HG03159 (cell line): ENCODE measurements around the gene ZBTB21.
"Not testable (repeated sequence)": the region's sequence is repeated elsewhere in the genome, so short reads cannot be mapped to it uniquely, and the experiment has no call there.

Source experiments
- ATAC-seq: cut with Tn5 transposase; IDR thresholded peaks from one replicate; pipeline ENCODE4 v1.9.1; 2021; ENCODE audit warnings: mild to moderate bottlenecking, moderate library complexity; ENCODE audit not compliant: unreplicated experiment

ZBTB21 gene

GRCh38 chr21:41995577-41995976, 14.6 kb downstream of the ZBTB21 start:
- ATAC-seq, result no peak

GRCh38 chr21:41994613-41995012, 15.5 kb downstream of the ZBTB21 start:
- ATAC-seq, result not testable (repeated sequence)

DNA sequence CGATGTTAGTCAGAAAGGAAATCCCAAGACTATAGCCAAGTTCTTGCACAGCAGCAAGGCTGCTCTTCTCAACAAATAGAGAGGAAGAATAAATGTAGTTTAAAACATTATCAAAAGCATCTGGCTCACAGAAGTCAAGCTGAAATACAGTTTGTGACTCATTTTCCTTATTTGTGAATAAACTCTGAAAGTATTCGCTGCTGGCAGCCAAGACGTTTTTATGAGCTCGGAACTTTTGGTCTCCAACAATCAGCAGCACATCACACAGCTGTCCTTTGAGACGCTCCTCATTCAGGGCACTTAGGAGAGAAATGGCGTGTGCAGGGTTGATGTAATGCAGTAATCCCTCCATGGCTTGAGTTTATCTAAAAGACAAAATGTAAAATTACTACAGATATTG, 16.4 kb downstream of the ZBTB21 start:
- no peak for ATAC-seq

GRCh38 chr21:41992576-41992975, 17.6 kb downstream of the ZBTB21 start:
- ATAC-seq, result no peak

GRCh38 chr21:41991659-41992058, 18.5 kb downstream of the ZBTB21 start:
- no peak for ATAC-seq

DNA sequence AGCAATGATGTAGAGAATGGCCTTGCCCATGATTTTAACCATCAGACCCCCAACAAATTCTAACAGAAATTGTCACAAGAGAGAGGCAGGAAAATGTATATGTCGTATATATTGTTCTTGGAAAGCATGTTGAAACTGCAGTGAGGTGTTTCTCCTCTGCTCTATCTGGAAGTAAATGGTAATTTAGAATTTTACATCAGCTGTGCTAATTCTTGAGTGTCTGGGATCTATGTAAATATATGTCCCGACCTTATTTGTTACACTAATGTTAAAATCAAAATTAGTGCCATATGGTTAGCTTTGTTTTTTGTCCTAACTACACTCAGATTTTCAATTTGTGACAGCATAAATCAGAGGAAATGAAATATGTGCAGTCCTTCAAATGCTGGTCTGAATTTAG, 20.5 kb downstream of the ZBTB21 start:
- ATAC-seq, result no peak

GRCh38 chr21:41987310-41987709, 22.9 kb downstream of the ZBTB21 start:
- no peak for ATAC-seq

GRCh38 chr21:41985662-41986416, 24.3 kb downstream of the ZBTB21 start:
- ATAC-seq, result no peak

DNA sequence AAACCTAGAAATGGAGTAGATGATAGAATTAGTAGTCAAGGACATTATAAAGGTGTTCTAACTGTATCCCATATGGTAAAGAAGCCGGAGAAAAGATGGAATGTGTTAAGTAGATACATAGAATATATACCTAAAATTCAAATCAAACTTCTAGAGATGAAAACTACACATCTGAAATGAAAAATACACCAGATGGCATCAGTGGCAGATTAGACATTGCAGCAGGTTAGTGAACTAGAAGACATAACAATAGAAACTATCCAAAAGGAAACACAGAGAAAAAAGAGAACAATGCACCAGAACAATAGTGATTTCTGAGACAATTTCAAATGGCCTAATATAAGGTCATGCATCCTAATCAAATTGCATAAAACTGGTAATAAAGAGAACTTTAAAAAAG, 26.9 kb downstream of the ZBTB21 start:
- no peak for ATAC-seq

- ATAC-seq, result no peak
These were observed 29.6 kb downstream of the ZBTB21 start for GRCh38 chr21:41980561-41980960.

DNA sequence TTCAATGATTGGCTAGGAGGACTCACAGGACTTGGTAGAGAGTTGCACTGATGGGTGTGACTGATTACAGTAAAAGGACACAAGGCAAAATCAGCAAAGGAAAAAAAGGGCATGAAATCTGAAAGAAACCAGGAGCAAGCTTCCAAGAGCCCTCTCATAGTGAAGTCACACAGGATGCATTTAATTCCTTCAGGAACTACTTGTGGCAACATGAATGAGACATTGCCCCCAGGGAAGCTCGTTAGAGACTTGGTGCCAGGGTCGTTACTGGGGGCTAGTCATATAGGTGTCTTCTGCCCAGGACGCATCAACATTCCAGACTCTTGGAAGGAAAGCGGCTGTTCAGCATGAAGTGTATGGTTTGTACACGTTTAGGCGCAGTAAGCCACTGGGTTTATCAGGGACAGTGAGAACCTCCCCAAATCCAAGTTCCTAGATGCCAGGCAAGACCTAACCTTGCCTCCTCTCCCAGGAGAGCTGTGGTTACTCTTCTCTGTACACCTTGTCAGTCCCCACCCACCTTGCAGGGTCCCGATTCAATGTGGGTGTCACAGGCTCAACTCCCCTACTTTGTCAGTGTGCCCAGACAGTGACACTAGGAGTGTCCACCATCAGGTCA, 30.3 kb downstream of the ZBTB21 start:
- ATAC-seq, result no peak

- no peak for ATAC-seq
These were observed 30.8 kb downstream of the ZBTB21 start for GRCh38 chr21:41979335-41979734.

DNA sequence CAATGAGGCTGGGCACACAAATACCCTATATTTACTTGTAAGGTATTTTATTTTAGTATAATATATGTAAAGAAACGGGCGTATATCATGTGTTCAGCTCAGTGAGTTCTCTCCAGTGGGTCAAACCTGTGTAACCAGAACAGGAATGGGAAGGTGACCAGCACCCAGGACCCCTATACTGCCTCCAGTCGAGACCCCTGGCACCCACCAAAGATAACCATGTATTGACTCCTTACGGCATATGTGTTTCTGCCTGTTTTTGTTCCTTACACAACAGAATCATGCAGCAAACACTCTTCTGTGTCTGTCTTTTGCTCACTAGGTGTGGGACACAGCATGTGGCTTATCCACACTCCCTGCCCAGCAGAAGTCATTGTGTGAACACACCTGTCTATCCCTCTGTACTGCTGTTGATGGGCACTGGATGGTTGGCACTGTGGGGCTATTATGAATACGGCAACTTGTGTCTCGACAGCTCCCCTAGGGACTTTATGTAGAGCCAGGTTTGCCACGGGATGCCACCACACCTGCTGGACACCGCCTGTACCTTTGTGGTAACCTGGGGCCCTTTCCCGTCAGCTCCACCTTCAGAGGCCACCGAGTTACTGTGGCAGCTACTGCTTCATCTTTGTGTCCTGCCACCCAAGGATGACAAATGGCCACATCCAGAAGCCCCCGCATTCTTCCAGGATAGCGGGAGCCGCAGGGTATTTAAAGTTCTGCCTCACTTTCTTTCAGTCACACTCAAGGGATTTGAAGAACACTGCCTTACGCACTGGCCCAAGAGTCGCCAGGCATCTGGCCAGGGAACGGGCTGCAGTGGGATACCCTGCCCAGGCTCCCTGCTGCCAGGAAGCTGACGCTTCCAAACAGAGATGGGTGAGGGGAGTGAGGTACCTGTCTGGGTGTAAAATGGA, 32.9 kb downstream of the ZBTB21 start:
- no peak for ATAC-seq

- ATAC-seq, result no peak
These were observed 33.5 kb downstream of the ZBTB21 start for GRCh38 chr21:41976611-41977010.

- no peak for ATAC-seq
These were observed 34.5 kb downstream of the ZBTB21 start for GRCh38 chr21:41975391-41976272.

DNA sequence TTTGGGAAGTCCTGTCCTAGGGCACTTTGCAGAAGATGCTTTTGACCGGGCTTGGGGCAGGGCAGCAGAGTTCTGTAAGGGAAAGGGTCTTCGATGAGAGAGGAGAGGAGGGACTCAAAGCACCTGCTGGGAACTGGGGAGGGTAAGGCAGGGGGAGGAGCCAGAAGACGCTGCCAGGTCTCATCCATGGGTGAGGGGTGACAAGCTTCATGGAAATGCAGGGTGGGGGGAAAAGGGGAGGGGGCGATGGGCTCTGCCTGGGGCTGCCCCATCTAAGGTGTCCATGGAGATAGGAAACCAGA, 35.5 kb downstream of the ZBTB21 start:
- no peak for ATAC-seq

- ATAC-seq, result no peak
These were observed 36.1 kb downstream of the ZBTB21 start for GRCh38 chr21:41973861-41974751.

DNA sequence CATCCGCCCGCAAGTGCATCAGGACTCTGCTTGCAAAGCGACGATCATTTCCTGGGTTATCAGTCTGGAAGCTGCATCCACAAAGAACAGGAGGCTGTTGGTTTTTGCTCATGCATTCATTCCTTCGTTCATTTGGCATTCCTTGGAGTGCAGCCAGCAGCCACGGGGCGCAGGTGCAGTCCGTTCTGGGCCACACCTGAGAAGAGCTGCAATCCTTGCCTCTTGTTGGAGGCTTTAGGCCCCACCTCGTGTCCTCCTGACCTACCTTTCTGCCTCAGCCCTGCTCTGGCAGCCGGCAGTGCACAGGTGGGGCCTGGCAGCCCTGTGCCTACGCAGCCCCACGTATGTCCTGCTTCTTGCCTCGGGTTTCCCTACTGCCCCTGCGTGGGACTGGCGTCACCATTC, 36.7 kb downstream of the ZBTB21 start:
- ATAC-seq, result no peak

DNA sequence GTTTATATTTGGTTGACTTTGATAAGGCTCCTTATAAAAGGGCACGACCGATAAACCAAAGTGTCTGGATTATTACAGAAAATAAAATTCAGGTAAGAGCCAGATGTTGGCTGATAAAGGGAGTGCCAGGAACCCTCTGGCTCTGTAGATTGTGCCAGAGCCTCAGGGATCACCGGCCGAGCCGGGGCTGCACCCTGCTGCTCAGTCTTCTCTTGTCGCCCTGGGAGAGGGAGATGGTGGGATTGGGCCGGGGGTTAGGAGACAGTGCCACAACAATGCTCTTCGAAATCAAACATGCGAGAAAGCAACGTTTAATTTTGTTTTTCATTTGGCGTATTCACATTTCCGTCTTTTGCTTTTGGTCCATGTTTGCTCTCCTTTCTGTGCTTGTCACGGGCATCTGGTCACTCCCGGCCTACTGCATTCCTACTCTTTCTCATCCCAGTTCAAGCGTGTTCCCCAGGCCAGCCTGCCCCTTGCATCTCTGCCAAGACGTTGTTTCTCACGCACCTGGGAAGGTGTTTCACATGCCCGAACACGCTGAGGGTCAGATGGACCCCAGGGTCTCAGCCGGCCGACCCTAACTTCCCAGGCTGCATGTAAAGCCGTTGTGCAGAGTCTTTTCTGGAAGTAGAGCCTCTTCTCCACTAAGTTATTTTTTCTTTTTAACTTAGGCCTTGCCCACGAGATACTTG, 37.5 kb downstream of the ZBTB21 start:
- no peak for ATAC-seq
